ENCODE data around the gene DUSP1.

DNA sequence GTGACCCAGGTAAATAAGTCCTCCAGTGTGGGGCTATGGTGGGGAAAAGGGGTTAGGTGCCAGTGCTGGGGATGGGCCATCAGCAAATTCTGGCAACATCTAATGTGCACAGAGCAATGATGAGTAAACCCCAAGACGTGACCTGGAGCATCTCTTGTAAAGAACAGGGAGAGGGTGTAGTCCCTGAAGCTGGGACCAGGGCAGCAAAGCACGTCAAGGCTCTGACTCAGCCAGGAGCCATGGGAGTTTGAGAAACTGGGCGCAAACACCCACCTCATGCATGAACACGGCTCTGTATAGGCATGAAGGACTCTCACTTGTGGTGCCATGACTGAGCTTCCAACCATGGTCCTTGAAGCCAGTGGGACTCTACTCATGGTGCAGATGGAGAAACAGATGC lies 51.8 kb downstream of the DUSP1 start:
- TF ChIP-seq CTCF (IDR thresholded peaks at IDR 0.05) (no peak), POLR2A (IDR thresholded peaks at IDR 0.05) (no peak)

All from esophagus squamous epithelium (tissue), 4 donors.